ENCODE measurements around the gene TREX2. TPM values are rescaled to one million over a fixed set of nuclear protein-coding genes. Genes with fewer than 3 reads are reported as not detected.

The TREX2 gene
- total RNA-seq, 5 donors from 2014 or later (not counting 1 experiment from before 2014, with no cell fraction given) = 2.4 to 6.3 (median 5.4) TPM

- no peak overlapping the region for H3K27ac Mint-ChIP-seq
- H3K36me3 Mint-ChIP-seq = peaks cover 9% of the 10 kb centered on the region
- no peak for ATAC-seq (replicated peaks in 1 of 4)
These were observed 5.1 kb upstream of the TREX2 start for GRCh38 chrX:153450949-153451277.

GRCh38 chrX:153450114-153450948 lies 4.5 kb upstream of the TREX2 start:
- Histone ChIP-seq H3K36me3 (ENCODE audit: control insufficient read depth in 2 of 2, extremely low read depth in 1 of 2, insufficient read depth in 1 of 2, low read length in 1 of 2) (peaks cover 7 to 9% of the 10 kb centered on the region in 2 donors), H3K4me1 (ENCODE audit: control insufficient read depth in 1 of 2, extremely low read depth in 1 of 2, insufficient read depth in 2 of 2, low read length in 2 of 2) (no peaks in the 10 kb centered on the region), H3K27me3 (replicated peaks in 1 of 2; ENCODE audit: control insufficient read depth in 2 of 2, extremely low read depth in 1 of 2, insufficient read depth in 2 of 2, low read length in 1 of 2) (no peaks in the 10 kb centered on the region), H3K9me3 (no peaks in the 10 kb centered on the region), H3K4me3 (ENCODE audit: control insufficient read depth in 1 of 2, extremely low read depth in 1 of 2, low read length in 1 of 2) (no peak overlapping the region), H3K27ac (ENCODE audit: low read length) (no peak overlapping the region)
- no peak overlapping the region for H3K27ac Mint-ChIP-seq
- H3K27me3 Mint-ChIP-seq = no peaks in the 10 kb centered on the region
- no peaks in the 10 kb centered on the region for H3K9me3 Mint-ChIP-seq
- ChIA-PET POLR2A (no interaction called here), CTCF (no interaction called here)
- H3K4me3 Mint-ChIP-seq = no peak overlapping the region
- H3K36me3 Mint-ChIP-seq = peaks cover 9% of the 10 kb centered on the region
- H3K4me1 Mint-ChIP-seq = no peaks in the 10 kb centered on the region
- no peak for DNase-seq
- ATAC-seq (replicated peaks in 1 of 4) = no peak
- 94% methylated on average over 12 of the region's 26 CpGs for WGBS (ENCODE audit: insufficient coverage)

More at GRCh38 chrX:153450949-153451277, 5.1 kb upstream of the TREX2 start:
- no peak for DNase-seq
- no peaks in the 10 kb centered on the region for H3K27me3 ChIP-seq (replicated peaks in 1 of 2; ENCODE audit: control insufficient read depth in 2 of 2, extremely low read depth in 1 of 2, insufficient read depth in 2 of 2, low read length in 1 of 2)
- H3K4me3 Mint-ChIP-seq = no peak overlapping the region
- H3K36me3 ChIP-seq (ENCODE audit: control insufficient read depth in 2 of 2, extremely low read depth in 1 of 2, insufficient read depth in 1 of 2, low read length in 1 of 2) = peaks cover 9 to 11% of the 10 kb centered on the region in 2 donors
- no peak overlapping the region for H3K4me3 ChIP-seq (ENCODE audit: control insufficient read depth in 1 of 2, extremely low read depth in 1 of 2, low read length in 1 of 2)
- no CpG with 5 or more reads among the region's 8 CpGs for WGBS (ENCODE audit: insufficient coverage)
- no peaks in the 10 kb centered on the region for H3K4me1 ChIP-seq (ENCODE audit: control insufficient read depth in 1 of 2, extremely low read depth in 1 of 2, insufficient read depth in 2 of 2, low read length in 2 of 2)
- CTCF ChIA-PET = no interaction called here
- no peaks in the 10 kb centered on the region for H3K9me3 ChIP-seq
- no peaks in the 10 kb centered on the region for H3K9me3 Mint-ChIP-seq
- POLR2A ChIA-PET = no interaction called here
- no peak overlapping the region for H3K27ac ChIP-seq (ENCODE audit: low read length)
- no peaks in the 10 kb centered on the region for H3K27me3 Mint-ChIP-seq
- H3K4me1 Mint-ChIP-seq = no peaks in the 10 kb centered on the region

GRCh38 chrX:153449368-153450113 lies 3.7 kb upstream of the TREX2 start:
- ATAC-seq (replicated peaks in 1 of 4) (no peak), DNase-seq (no peak)
- H3K9me3 ChIP-seq = no peaks in the 10 kb centered on the region
- H3K36me3 Mint-ChIP-seq = peaks cover 9% of the 10 kb centered on the region
- H3K36me3 ChIP-seq (ENCODE audit: control insufficient read depth in 2 of 2, extremely low read depth in 1 of 2, insufficient read depth in 1 of 2, low read length in 1 of 2) = peaks cover 6 to 7% of the 10 kb centered on the region in 2 donors
- H3K9me3 Mint-ChIP-seq = no peaks in the 10 kb centered on the region
- POLR2A ChIA-PET = no interaction called here
- no peaks in the 10 kb centered on the region for H3K27me3 ChIP-seq (replicated peaks in 1 of 2; ENCODE audit: control insufficient read depth in 2 of 2, extremely low read depth in 1 of 2, insufficient read depth in 2 of 2, low read length in 1 of 2)
- H3K4me3 Mint-ChIP-seq = no peak overlapping the region
- no peaks in the 10 kb centered on the region for H3K27me3 Mint-ChIP-seq
- no peaks in the 10 kb centered on the region for H3K4me1 ChIP-seq (ENCODE audit: control insufficient read depth in 1 of 2, extremely low read depth in 1 of 2, insufficient read depth in 2 of 2, low read length in 2 of 2)
- no peak overlapping the region for H3K27ac Mint-ChIP-seq
- WGBS (ENCODE audit: insufficient coverage) = 96% methylated on average over 10 of the region's 15 CpGs
- H3K27ac ChIP-seq (ENCODE audit: low read length) = no peak overlapping the region
- H3K4me1 Mint-ChIP-seq = no peaks in the 10 kb centered on the region
- no peak overlapping the region for H3K4me3 ChIP-seq (ENCODE audit: control insufficient read depth in 1 of 2, extremely low read depth in 1 of 2, low read length in 1 of 2)
- CTCF ChIA-PET = interaction anchor here in 1 of 2 donors (0.6 kb wide), 1 partner anchor 63 kb away, joined by 3 read pairs; no protein-coding TSS in a partner anchor

GRCh38 chrX:153448556-153449367 lies 2.9 kb upstream of the TREX2 start:
- H3K4me3 Mint-ChIP-seq = no peak overlapping the region
- ATAC-seq (replicated peaks in 1 of 4) (no peak), DNase-seq (no peak)
- Histone ChIP-seq H3K36me3 (ENCODE audit: control insufficient read depth in 2 of 2, extremely low read depth in 1 of 2, insufficient read depth in 1 of 2, low read length in 1 of 2) (peaks cover 6 to 7% of the 10 kb centered on the region in 2 donors), H3K4me1 (ENCODE audit: control insufficient read depth in 1 of 2, extremely low read depth in 1 of 2, insufficient read depth in 2 of 2, low read length in 2 of 2) (no peaks in the 10 kb centered on the region), H3K27ac (ENCODE audit: low read length) (no peak overlapping the region), H3K9me3 (no peaks in the 10 kb centered on the region), H3K4me3 (ENCODE audit: control insufficient read depth in 1 of 2, extremely low read depth in 1 of 2, low read length in 1 of 2) (no peak overlapping the region), H3K27me3 (replicated peaks in 1 of 2; ENCODE audit: control insufficient read depth in 2 of 2, extremely low read depth in 1 of 2, insufficient read depth in 2 of 2, low read length in 1 of 2) (no peaks in the 10 kb centered on the region)
- ChIA-PET CTCF (interaction anchor here (0.5 to 0.6 kb wide), 2 partner anchors 12 to 62 kb away, joined by 3 read pairs; no protein-coding TSS in a partner anchor), POLR2A (no interaction called here)
- H3K4me1 Mint-ChIP-seq = no peaks in the 10 kb centered on the region
- H3K36me3 Mint-ChIP-seq = peaks cover 9% of the 10 kb centered on the region
- H3K27ac Mint-ChIP-seq = no peak overlapping the region
- H3K9me3 Mint-ChIP-seq = no peaks in the 10 kb centered on the region
- H3K27me3 Mint-ChIP-seq = no peaks in the 10 kb centered on the region
- WGBS (ENCODE audit: insufficient coverage) = 96% methylated on average over 10 of the region's 21 CpGs

GRCh38 chrX:153447581-153447960 lies 1.7 kb upstream of the TREX2 start:
- H3K27ac Mint-ChIP-seq = no peak overlapping the region
- DNase-seq = no peak
- no peaks in the 10 kb centered on the region for H3K4me1 ChIP-seq (ENCODE audit: control insufficient read depth in 1 of 2, extremely low read depth in 1 of 2, insufficient read depth in 2 of 2, low read length in 2 of 2)
- H3K27me3 ChIP-seq (replicated peaks in 1 of 2; ENCODE audit: control insufficient read depth in 2 of 2, extremely low read depth in 1 of 2, insufficient read depth in 2 of 2, low read length in 1 of 2) = no peaks in the 10 kb centered on the region
- ChIA-PET CTCF (no interaction called here), POLR2A (no interaction called here)
- peaks cover 9% of the 10 kb centered on the region for H3K36me3 Mint-ChIP-seq
- no peaks in the 10 kb centered on the region for H3K27me3 Mint-ChIP-seq
- no peaks in the 10 kb centered on the region for H3K9me3 Mint-ChIP-seq
- no peaks in the 10 kb centered on the region for H3K9me3 ChIP-seq
- H3K4me3 ChIP-seq (ENCODE audit: control insufficient read depth in 1 of 2, extremely low read depth in 1 of 2, low read length in 1 of 2) = no peak overlapping the region
- no peak for ATAC-seq (replicated peaks in 1 of 4)
- H3K36me3 ChIP-seq (ENCODE audit: control insufficient read depth in 2 of 2, extremely low read depth in 1 of 2, insufficient read depth in 1 of 2, low read length in 1 of 2) = peaks cover 5 to 6% of the 10 kb centered on the region in 2 donors
- WGBS (ENCODE audit: insufficient coverage) = 73% methylated on average over 3 of the region's 8 CpGs
- no peak overlapping the region for H3K4me3 Mint-ChIP-seq
- H3K27ac ChIP-seq (ENCODE audit: low read length) = no peak overlapping the region
- no peaks in the 10 kb centered on the region for H3K4me1 Mint-ChIP-seq

GRCh38 chrX:153446950-153447580 lies 1.2 kb upstream of the TREX2 start:
- Mint-ChIP-seq H3K4me1 (no peaks in the 10 kb centered on the region), H3K27ac (no peak overlapping the region), H3K4me3 (no peak overlapping the region), H3K27me3 (no peaks in the 10 kb centered on the region), H3K36me3 (peaks cover 9% of the 10 kb centered on the region), H3K9me3 (no peaks in the 10 kb centered on the region)
- POLR2A ChIA-PET = no interaction called here
- Histone ChIP-seq H3K36me3 (ENCODE audit: control insufficient read depth in 2 of 2, extremely low read depth in 1 of 2, insufficient read depth in 1 of 2, low read length in 1 of 2) (peaks cover 5 to 6% of the 10 kb centered on the region in 2 donors), H3K4me3 (ENCODE audit: control insufficient read depth in 1 of 2, extremely low read depth in 1 of 2, low read length in 1 of 2) (no peak overlapping the region), H3K27ac (ENCODE audit: low read length) (no peak overlapping the region), H3K27me3 (replicated peaks in 1 of 2; ENCODE audit: control insufficient read depth in 2 of 2, extremely low read depth in 1 of 2, insufficient read depth in 2 of 2, low read length in 1 of 2) (no peaks in the 10 kb centered on the region), H3K4me1 (ENCODE audit: control insufficient read depth in 1 of 2, extremely low read depth in 1 of 2, insufficient read depth in 2 of 2, low read length in 2 of 2) (no peaks in the 10 kb centered on the region), H3K9me3 (no peaks in the 10 kb centered on the region)
- CTCF ChIA-PET = no interaction called here
- WGBS (ENCODE audit: insufficient coverage) = 85% methylated on average over 13 of the region's 17 CpGs
- DNase-seq (no peak), ATAC-seq (replicated peaks in 1 of 4) (no peak)

Measured in T-cell (primary cell).